ENCODE data around the gene MASP2. TPM values are rescaled to one million over a fixed set of nuclear protein-coding genes. Genes with fewer than 3 reads are reported as not detected.
"Not testable (repeated sequence)": the region's sequence is repeated elsewhere in the genome, so short reads cannot be mapped to it uniquely, and the experiment has no call there.

Gene MASP2
- under 1 TPM in 1 of 4 donors, not detected in 3; 0.16 TPM for total RNA-seq

GRCh38 chr1:11046625-11047365 lies at the start of gene MASP2:
Gene MASP2 (minus strand): TSS chr1:11047239. CDS start chr1:11047207, 32 bp downstream.
- in situ Hi-C loops (cut with MboI; ENCODE audit: low sequenced_read_pairs in 4 of 4): loop anchor here in 1 of 4 donors (25.0 kb wide), 1 partner anchor 591 kb away; no protein-coding TSS in a partner anchor
- intact Hi-C loops (cut with DNase I; ENCODE audit: low total_unique reads): no loop called here
- Histone ChIP-seq H3K4me3 (no peak within 1 kb of the TSS), H3K27ac (no peak within 1 kb of the TSS), H3K9me3 (no peaks in the 10 kb centered on the region), H3K27me3 (no peaks in the 10 kb centered on the region), H3K4me1 (no peaks in the 10 kb centered on the region), H3K36me3 (no peaks in the 10 kb centered on the region)
- no peak for TF ChIP-seq POLR2A (IDR thresholded peaks at IDR 0.05)
- TF ChIP-seq CTCF (IDR thresholded peaks at IDR 0.05 in 4 of 5, conservative IDR thresholded peaks at IDR 0.05 in 1 of 5): no peak
- no peak for DNase-seq
- no peak for ATAC-seq

DNA sequence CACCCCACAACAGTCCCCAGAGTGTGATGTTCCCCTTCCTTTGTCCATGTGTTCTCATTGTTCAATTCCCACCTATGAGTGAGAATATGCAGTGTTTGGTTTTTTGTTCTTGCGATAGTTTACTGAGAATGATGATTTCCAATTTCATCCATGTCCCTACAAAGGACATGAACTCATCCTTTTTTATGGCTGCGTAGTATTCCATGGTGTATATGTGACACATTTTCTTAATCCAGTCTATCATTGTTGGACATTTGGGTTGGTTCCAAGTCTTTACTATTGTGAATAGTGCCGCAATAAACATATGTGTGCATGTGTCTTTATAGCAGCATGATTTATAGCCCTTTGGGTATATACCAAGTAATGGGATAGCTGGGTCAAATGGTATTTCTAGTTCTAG lies 36.7 kb upstream of the MASP2 start:
- H3K27me3 ChIP-seq; H3K27ac ChIP-seq; intact Hi-C loops (cut with DNase I; ENCODE audit: low total_unique reads): not testable (repeated sequence)

GRCh38 chr1:11080931-11081330 lies 33.9 kb upstream of the MASP2 start:
- H3K27me3 ChIP-seq: no peaks in the 10 kb centered on the region
- no peaks in the 10 kb centered on the region for H3K4me1 ChIP-seq
- no peak for TF ChIP-seq POLR2A (IDR thresholded peaks at IDR 0.05)
- no peak for TF ChIP-seq CTCF (IDR thresholded peaks at IDR 0.05 in 4 of 5, conservative IDR thresholded peaks at IDR 0.05 in 1 of 5)
- intact Hi-C loops (cut with DNase I; ENCODE audit: low total_unique reads): no loop called here
- ATAC-seq (no peak), DNase-seq (no peak)
- no peaks in the 10 kb centered on the region for H3K9me3 ChIP-seq
- H3K4me3 ChIP-seq: no peak overlapping the region
- in situ Hi-C loops (cut with MboI; ENCODE audit: low sequenced_read_pairs in 4 of 4): no loop called here
- peaks cover 0 to 61% of the 10 kb centered on the region in 2 donors for H3K36me3 ChIP-seq
- no peak overlapping the region for H3K27ac ChIP-seq

More for the DNA sequence above, 36.7 kb upstream of the MASP2 start:
- in situ Hi-C loops (cut with MboI; ENCODE audit: low sequenced_read_pairs in 4 of 4); ATAC-seq; DNase-seq; H3K9me3 ChIP-seq; H3K4me1 ChIP-seq; H3K4me3 ChIP-seq: not testable (repeated sequence)
- peaks cover 0 to 60% of the 10 kb centered on the region in 2 donors for H3K36me3 ChIP-seq

DNA sequence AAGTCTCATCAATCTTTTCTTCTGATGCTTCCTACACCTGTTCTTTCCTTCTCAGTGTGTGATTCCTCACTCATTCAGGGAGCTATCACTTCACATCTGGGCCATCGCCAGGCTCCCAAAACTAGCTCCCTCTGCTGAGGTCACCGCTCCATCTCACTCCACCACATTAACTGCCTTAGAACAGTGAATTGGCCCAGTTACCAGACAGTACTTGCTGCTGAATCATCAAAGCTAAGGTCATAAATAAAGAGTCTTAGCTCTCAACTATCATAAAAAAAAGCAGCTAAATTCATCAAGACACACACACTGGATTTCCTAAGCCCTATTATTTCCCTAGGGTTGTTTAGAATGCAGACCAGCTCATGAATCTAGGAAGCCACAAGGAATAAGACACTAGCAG lies 31.6 kb upstream of the MASP2 start:
- no peak for ATAC-seq
- in situ Hi-C loops (cut with MboI; ENCODE audit: low sequenced_read_pairs in 4 of 4): no loop called here
- intact Hi-C loops (cut with DNase I; ENCODE audit: low total_unique reads): no loop called here

DNA sequence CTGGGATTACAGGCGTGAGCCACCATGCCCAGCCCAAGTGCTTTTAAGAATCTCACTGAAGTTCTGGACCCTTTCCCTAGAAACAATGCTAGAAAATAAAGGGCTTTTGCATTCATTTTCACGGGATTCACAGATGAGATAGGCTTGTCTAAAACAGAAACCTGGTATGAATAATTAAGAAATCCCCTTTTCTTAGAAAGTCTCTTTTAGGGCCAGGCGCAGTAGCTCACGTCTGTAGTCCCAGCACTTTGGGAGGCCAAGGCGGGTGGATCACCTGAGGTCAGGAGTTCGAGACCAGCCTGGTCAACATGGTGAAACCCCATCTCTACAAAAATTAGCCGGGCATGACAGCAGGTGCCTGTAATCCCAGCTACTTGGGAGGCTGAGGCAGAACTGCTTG lies 26.4 kb upstream of the MASP2 start:
- in situ Hi-C loops (cut with MboI; ENCODE audit: low sequenced_read_pairs in 4 of 4); DNase-seq: not testable (repeated sequence)

More for the DNA sequence above, 31.6 kb upstream of the MASP2 start:
- Histone ChIP-seq H3K4me3 (no peak overlapping the region), H3K4me1 (no peaks in the 10 kb centered on the region), H3K27me3 (no peaks in the 10 kb centered on the region), H3K9me3 (no peaks in the 10 kb centered on the region), H3K36me3 (peaks cover 0 to 84% of the 10 kb centered on the region in 2 donors), H3K27ac (no peak overlapping the region)
- TF ChIP-seq POLR2A (IDR thresholded peaks at IDR 0.05) (no peak), CTCF (IDR thresholded peaks at IDR 0.05 in 4 of 5, conservative IDR thresholded peaks at IDR 0.05 in 1 of 5) (no peak)
- DNase-seq: no peak

More for the DNA sequence above, 26.4 kb upstream of the MASP2 start:
- H3K27ac ChIP-seq; intact Hi-C loops (cut with DNase I; ENCODE audit: low total_unique reads); H3K4me3 ChIP-seq; H3K9me3 ChIP-seq; H3K27me3 ChIP-seq; H3K4me1 ChIP-seq; ATAC-seq: not testable (repeated sequence)
- H3K36me3 ChIP-seq: peaks cover 3 to 91% of the 10 kb centered on the region in 2 donors

All from gastrocnemius medialis (tissue), 4 donors.